GM21619 (cell line): Measurements from ENCODE around the gene ITGA1.
A peak's percentile ranks its signal among the peaks of the same experiment; 100 is the strongest.
"Not testable (repeated sequence)": the region's sequence is repeated elsewhere in the genome, so short reads cannot be mapped to it uniquely, and the experiment has no call there.

Experiments used
- ATAC-seq: cut with Tn5 transposase; IDR thresholded peaks from one replicate; pipeline ENCODE4 v1.9.1; 2021; ENCODE audit not compliant: unreplicated experiment

The ITGA1 gene

GRCh38 chr5:52787600-52788504, at the start of gene ITGA1, which contains the start of gene PELO:
Gene ITGA1 (plus strand): TSS chr5:52787916. CDS start chr5:52788354, 438 bp downstream.
Gene PELO (plus strand): TSS chr5:52787916. CDS start chr5:52800395, 12,479 bp downstream.
- ATAC-seq = peak; percentile 74

GRCh38 chr5:52738095-52738506, 49.6 kb upstream of the ITGA1 start:
- peak; percentile 67 for ATAC-seq

GRCh38 chr5:52740007-52740406, 47.7 kb upstream of the ITGA1 start:
- ATAC-seq = no peak

- no peak for ATAC-seq
Observed at GRCh38 chr5:52743012-52743411, 44.7 kb upstream of the ITGA1 start.

- no peak for ATAC-seq
Observed at GRCh38 chr5:52743529-52743928, 44.2 kb upstream of the ITGA1 start.

- peak; percentile 87 for ATAC-seq
Observed at GRCh38 chr5:52743970-52744369, 43.7 kb upstream of the ITGA1 start.

GRCh38 chr5:52744867-52745458, 42.8 kb upstream of the ITGA1 start:
- not testable (repeated sequence) for ATAC-seq

GRCh38 chr5:52746539-52746938, 41.2 kb upstream of the ITGA1 start:
- ATAC-seq = no peak

GRCh38 chr5:52748590-52748989, 39.1 kb upstream of the ITGA1 start:
- ATAC-seq = no peak

GRCh38 chr5:52749666-52750065, 38.0 kb upstream of the ITGA1 start:
- ATAC-seq = no peak

- ATAC-seq = no peak
Observed at GRCh38 chr5:52751137-52751536, 36.6 kb upstream of the ITGA1 start.

- ATAC-seq = no peak
Observed at GRCh38 chr5:52754051-52754450, 33.7 kb upstream of the ITGA1 start.

GRCh38 chr5:52757527-52757926, 30.2 kb upstream of the ITGA1 start:
- no peak for ATAC-seq

GRCh38 chr5:52758014-52758413, 29.7 kb upstream of the ITGA1 start:
- ATAC-seq = no peak

- no peak for ATAC-seq
Observed at GRCh38 chr5:52759331-52759730, 28.4 kb upstream of the ITGA1 start.

GRCh38 chr5:52760695-52761366, 26.9 kb upstream of the ITGA1 start:
- ATAC-seq = peak; percentile 55

GRCh38 chr5:52767217-52767743, 20.4 kb upstream of the ITGA1 start:
- ATAC-seq = no peak

GRCh38 chr5:52767766-52768480, 19.8 kb upstream of the ITGA1 start:
- peak; percentile 32 for ATAC-seq

GRCh38 chr5:52769061-52769460, 18.7 kb upstream of the ITGA1 start:
- no peak for ATAC-seq

- ATAC-seq = no peak
Observed at GRCh38 chr5:52770287-52770939, 17.3 kb upstream of the ITGA1 start.
